GM23248 (cell line): ENCODE data around the gene ZNF205. TPM values are rescaled to one million over a fixed set of nuclear protein-coding genes. Genes with fewer than 3 reads are reported as not detected.

ENCODE experiments used
- DNase-seq: peaks from one replicate; pipeline ENCODE4 v3.0.0-alpha.2; 2015
- H2AFZ ChIP-seq: fragments of 200-600 bp; sonication (generic); 2 replicates; pipeline ENCODE4 v1.6.1; 2016; ENCODE audit warnings: antibody characterized with exemption
- H3F3A ChIP-seq: fragments of 200-600 bp; sonication (generic); 2 replicates; pipeline ENCODE4 v1.6.1; 2016; ENCODE audit warnings: mild to moderate bottlenecking, antibody characterized with exemption, mixed run types; ENCODE audit not compliant: insufficient read depth
- H3K27ac ChIP-seq: fragments of 200-600 bp; sonication (generic); 2 replicates; pipeline ENCODE4 v1.5.1; 2016; ENCODE audit warnings: mild to moderate bottlenecking
- H3K27me3 ChIP-seq: fragments of 200-600 bp; sonication (generic); replicated peaks from 2 replicates; pipeline ENCODE4 v1.6.1; 2016; ENCODE audit warnings: mild to moderate bottlenecking; ENCODE audit not compliant: insufficient read depth
- H3K36me3 ChIP-seq: fragments of 200-600 bp; sonication (generic); 2 replicates; pipeline ENCODE4 v1.6.1; 2016; ENCODE audit warnings: low read depth, mild to moderate bottlenecking
- H3K4me1 ChIP-seq: fragments of 200-600 bp; sonication (generic); 2 replicates; pipeline ENCODE4 v1.6.1; 2016; ENCODE audit warnings: mild to moderate bottlenecking; ENCODE audit not compliant: insufficient read depth
- H3K4me2 ChIP-seq: fragments of 200-600 bp; sonication (generic); one replicate; pipeline ENCODE4 v1.6.1; 2016; ENCODE audit warnings: mild to moderate bottlenecking; ENCODE audit not compliant: unreplicated experiment
- H3K4me3 ChIP-seq: fragments of 200-600 bp; sonication (generic); 2 replicates; pipeline ENCODE4 v1.5.1; 2016; ENCODE audit warnings: mild to moderate bottlenecking
- H3K79me2 ChIP-seq: fragments of 200-600 bp; sonication (generic); 2 replicates; pipeline ENCODE4 v1.6.1; 2016; ENCODE audit warnings: mild to moderate bottlenecking; ENCODE audit not compliant: insufficient read depth
- H3K9ac ChIP-seq: fragments of 200-600 bp; sonication (generic); 2 replicates; pipeline ENCODE4 v1.6.1; 2016; ENCODE audit warnings: mild to moderate bottlenecking
- H3K9me2 ChIP-seq: fragments of 200-600 bp; sonication (generic); 2 replicates; pipeline ENCODE4 v1.6.1; 2016; ENCODE audit warnings: mixed run types, mild to moderate bottlenecking, moderate library complexity; ENCODE audit not compliant: insufficient read depth
- H3K9me3 ChIP-seq: fragments of 200-600 bp; sonication (generic); one replicate; pipeline ENCODE4 v1.6.1; 2017; ENCODE audit warnings: low read depth
- H4K20me1 ChIP-seq: fragments of 200-600 bp; sonication (generic); 2 replicates; pipeline ENCODE4 v1.6.0; 2016; ENCODE audit not compliant: insufficient read depth
- EZH2 ChIP-seq: fragments of 200-600 bp; sonication (generic); IDR thresholded peaks from 2 replicates; pipeline ENCODE4 v1.6.1; 2018; ENCODE audit warnings: antibody characterized with exemption, mild to moderate bottlenecking; ENCODE audit not compliant: insufficient read depth, poor library complexity, severe bottlenecking
- EZH2phosphoT487 ChIP-seq: fragments of 200-600 bp; sonication (generic); IDR thresholded peaks from 2 replicates; pipeline ENCODE4 v1.6.1; 2018; ENCODE audit warnings: antibody characterized with exemption, moderate library complexity, mild to moderate bottlenecking, low read depth; ENCODE audit not compliant: insufficient read depth
- WGBS, 2 experiments: methylation state at CpG; one replicate each; pipeline ENCODE4 v1.1.6; 2015 to 2017; ENCODE audit warnings: low lambda C conversion rate in 2 of 2, low coverage in 1 of 2; ENCODE audit errors: missing lambda C conversion rate in 2 of 2; 5-methylcytosine and 5-hydroxymethylcytosine counted together
- in situ Hi-C: fragments of 300-500 bp; cut with MboI; formaldehyde crosslinking; loops from 2 replicates; pipeline ENCODE4 v1.15.0; 2020
- polyA plus RNA-seq: library from polyadenylated mRNA; unstranded; fragments of >200 nt; fragmentation: Nextera tagmentation; extraction: Ambion mirVana; gene quantifications from 2 replicates; pipeline ENCODE4 v1.2.1, GENCODE V29; 2016
- total RNA-seq: library from RNA; depleted of rRNA; stranded (reverse); fragments of >200 nt; shearing (Covaris generic); gene quantifications from 2 replicates; pipeline ENCODE4 v1.2.3, GENCODE V29; 2014

The ZNF205 gene
- total and polyA plus RNA-seq, 2 experiments from 2014 or later, result 4.4 to 14.6 TPM

DNA sequence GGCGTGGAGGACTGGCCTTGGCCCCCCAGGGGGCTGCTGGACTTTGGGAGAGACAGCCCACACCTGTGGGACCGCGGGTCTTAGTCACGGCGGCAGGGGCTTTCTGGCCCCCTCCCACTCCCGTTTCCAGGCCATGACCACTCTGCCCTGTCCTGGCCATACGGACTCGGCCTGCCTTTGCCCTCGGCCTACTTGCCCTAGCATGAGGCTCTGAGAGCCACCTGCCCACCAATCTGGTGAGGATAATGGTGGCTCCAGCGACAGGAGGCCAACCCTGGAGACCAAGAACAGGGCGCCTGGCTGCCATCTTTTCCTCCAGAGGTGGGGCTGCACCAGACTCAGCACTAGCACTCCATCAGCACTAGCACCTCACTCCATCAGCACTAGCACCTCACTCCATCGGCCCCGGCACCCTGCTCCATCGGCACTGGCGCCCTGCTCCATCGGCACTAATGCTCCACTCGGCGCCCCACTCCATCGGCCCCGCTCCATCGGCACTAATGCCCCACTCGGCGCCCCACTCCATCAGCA lies 29.5 kb downstream of the ZNF205 start:
- Histone ChIP-seq H3K27me3 (no peaks in the 10 kb centered on the region), H3K9me2 (no peaks in the 10 kb centered on the region), H4K20me1 (no peaks in the 10 kb centered on the region), H2AFZ (no peak overlapping the region), H3K4me1 (no peaks in the 10 kb centered on the region), H3K4me3 (no peak overlapping the region), H3K36me3 (no peaks in the 10 kb centered on the region), H3F3A (no peaks in the 10 kb centered on the region), H3K4me2 (no peak overlapping the region), H3K79me2 (peaks cover 11% of the 10 kb centered on the region), H3K9me3 (no peaks in the 10 kb centered on the region), H3K9ac (no peak overlapping the region), H3K27ac (no peak overlapping the region)
- in situ Hi-C loops, result no loop called here
- TF ChIP-seq EZH2 (no peak), EZH2phosphoT487 (no peak)
- no peak for DNase-seq
- 94 to 97% methylated on average over 22 to 23 of the region's 23 CpGs for WGBS, 2 experiments

DNA sequence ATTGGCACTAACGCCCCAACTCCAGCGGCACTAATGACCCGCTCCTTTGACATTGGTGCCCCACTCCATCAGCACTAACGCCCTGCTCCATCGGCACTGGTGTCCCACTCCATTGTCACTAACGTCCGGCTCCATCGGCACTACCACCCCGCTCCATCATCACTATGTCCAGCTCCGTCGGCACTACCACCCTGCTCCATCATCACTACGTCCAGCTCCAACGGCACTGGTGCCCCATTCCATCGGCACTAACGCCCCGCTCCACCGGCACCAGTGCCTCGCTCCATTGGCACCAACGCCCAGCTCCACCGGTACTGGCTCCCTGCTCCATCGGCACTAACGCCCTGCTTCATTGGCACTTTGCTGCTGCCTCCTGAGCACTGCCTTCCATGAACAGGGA lies 29.9 kb downstream of the ZNF205 start:
- Histone ChIP-seq H3K36me3 (no peaks in the 10 kb centered on the region), H3K4me2 (no peak overlapping the region), H3K9ac (no peak overlapping the region), H3K9me2 (no peaks in the 10 kb centered on the region), H3K4me1 (no peaks in the 10 kb centered on the region), H3K79me2 (peaks cover 6% of the 10 kb centered on the region; the same call in 1 of the 2 replicates), H3K27ac (no peak overlapping the region), H3K9me3 (no peaks in the 10 kb centered on the region), H3K27me3 (no peaks in the 10 kb centered on the region), H4K20me1 (no peaks in the 10 kb centered on the region), H3K4me3 (no peak overlapping the region), H2AFZ (no peak overlapping the region), H3F3A (no peaks in the 10 kb centered on the region)
- no peak for DNase-seq
- in situ Hi-C loops, result no loop called here
- WGBS, 2 experiments, result 96 to 98% methylated on average over 22 of the region's 22 CpGs
- TF ChIP-seq EZH2 (no peak), EZH2phosphoT487 (no peak)

DNA sequence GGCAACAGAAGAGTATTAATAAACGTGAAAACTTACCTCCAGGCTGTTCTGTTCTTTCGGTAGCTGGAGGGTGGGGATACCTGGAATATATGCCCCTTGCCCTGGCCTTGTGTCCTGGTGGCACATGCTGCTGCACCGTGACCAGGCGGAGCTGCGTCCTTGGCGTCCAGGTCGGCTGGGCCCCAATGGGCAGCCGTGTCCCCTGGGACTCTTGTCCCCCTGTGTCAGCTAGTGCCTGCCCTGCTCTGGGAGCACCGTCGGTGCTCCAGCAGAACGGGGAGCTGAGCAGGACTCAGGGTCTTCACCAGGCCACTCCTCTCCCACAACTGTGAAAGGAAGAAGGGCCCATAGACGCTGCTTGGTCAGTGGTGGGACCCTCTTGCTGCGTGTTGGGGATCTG lies 30.4 kb downstream of the ZNF205 start:
- H3F3A ChIP-seq, result no peaks in the 10 kb centered on the region
- H3K4me2 ChIP-seq, result no peak overlapping the region
- H3K9me3 ChIP-seq, result no peaks in the 10 kb centered on the region
- TF ChIP-seq EZH2, result no peak
- TF ChIP-seq EZH2phosphoT487, result no peak
- no peak overlapping the region for H2AFZ ChIP-seq
- no peak overlapping the region for H3K9ac ChIP-seq
- no peaks in the 10 kb centered on the region for H3K4me1 ChIP-seq
- no peaks in the 10 kb centered on the region for H3K27me3 ChIP-seq
- no peak overlapping the region for H3K4me3 ChIP-seq
- no peaks in the 10 kb centered on the region for H3K9me2 ChIP-seq
- H3K27ac ChIP-seq, result no peak overlapping the region
- peaks cover 1% of the 10 kb centered on the region; the same call in 1 of the 2 replicates for H3K79me2 ChIP-seq
- H3K36me3 ChIP-seq, result no peaks in the 10 kb centered on the region
- DNase-seq, result no peak
- WGBS, 2 experiments, result 93 to 97% methylated on average over 13 of the region's 13 CpGs
- in situ Hi-C loops, result no loop called here
- H4K20me1 ChIP-seq, result no peaks in the 10 kb centered on the region

GRCh38 chr16:3143189-3143588 lies 30.8 kb downstream of the ZNF205 start:
- Histone ChIP-seq H3K4me2 (no peak overlapping the region), H3K4me1 (no peaks in the 10 kb centered on the region), H4K20me1 (no peaks in the 10 kb centered on the region), H3K4me3 (no peak overlapping the region), H3K9me2 (no peaks in the 10 kb centered on the region), H2AFZ (no peak overlapping the region), H3K27ac (no peak overlapping the region), H3K27me3 (no peaks in the 10 kb centered on the region), H3K36me3 (no peaks in the 10 kb centered on the region), H3F3A (no peaks in the 10 kb centered on the region), H3K79me2 (no peaks in the 10 kb centered on the region), H3K9ac (no peak overlapping the region), H3K9me3 (no peaks in the 10 kb centered on the region)
- TF ChIP-seq EZH2phosphoT487 (no peak), EZH2 (no peak)
- in situ Hi-C loops, result no loop called here
- 95 to 96% methylated on average over 10 to 11 of the region's 11 CpGs for WGBS, 2 experiments
- no peak for DNase-seq
